HG02981 (cell line): Measurements from ENCODE around the gene DAPL1.

Experiments
- ATAC-seq: cut with Tn5 transposase; IDR thresholded peaks from one replicate; pipeline ENCODE4 v1.9.1; 2021; ENCODE audit warnings: mild to moderate bottlenecking, moderate library complexity; ENCODE audit not compliant: unreplicated experiment

Gene DAPL1

GRCh38 chr2:158776231-158776630, 18.9 kb upstream of the DAPL1 start:
- no peak for ATAC-seq

- no peak for ATAC-seq
Observed at GRCh38 chr2:158777077-158777476, 18.0 kb upstream of the DAPL1 start.

- ATAC-seq, result no peak
Observed at GRCh38 chr2:158778243-158778642, 16.9 kb upstream of the DAPL1 start.

GRCh38 chr2:158779621-158780020, 15.5 kb upstream of the DAPL1 start:
- ATAC-seq, result no peak

- ATAC-seq, result no peak
Observed at GRCh38 chr2:158781353-158781961, 13.7 kb upstream of the DAPL1 start.

- ATAC-seq, result no peak
Observed at GRCh38 chr2:158782136-158782535, 13.0 kb upstream of the DAPL1 start.

GRCh38 chr2:158782616-158783015, 12.5 kb upstream of the DAPL1 start:
- ATAC-seq, result no peak

- no peak for ATAC-seq
Observed at GRCh38 chr2:158783923-158784322, 11.2 kb upstream of the DAPL1 start.

- ATAC-seq, result no peak
Observed at GRCh38 chr2:158786897-158787296, 8.2 kb upstream of the DAPL1 start.

- ATAC-seq, result no peak
Observed at GRCh38 chr2:158788951-158789350, 6.2 kb upstream of the DAPL1 start.

GRCh38 chr2:158796652-158797051, 1.5 kb downstream of the DAPL1 start:
- no peak for ATAC-seq

- no peak for ATAC-seq
Observed at GRCh38 chr2:158797963-158798700, 3.0 kb downstream of the DAPL1 start.

- ATAC-seq, result no peak
Observed at GRCh38 chr2:158799181-158799580, 4.1 kb downstream of the DAPL1 start.

GRCh38 chr2:158803506-158803905, 8.4 kb downstream of the DAPL1 start:
- no peak for ATAC-seq

GRCh38 chr2:158805255-158805654, 10.1 kb downstream of the DAPL1 start:
- no peak for ATAC-seq

- ATAC-seq, result no peak
Observed at GRCh38 chr2:158805936-158806335, 10.8 kb downstream of the DAPL1 start.

- ATAC-seq, result no peak
Observed at GRCh38 chr2:158806941-158807340, 11.8 kb downstream of the DAPL1 start.

- ATAC-seq, result no peak
Observed at GRCh38 chr2:158808426-158808825, 13.3 kb downstream of the DAPL1 start.

- ATAC-seq, result no peak
Observed at GRCh38 chr2:158809816-158810215, 14.7 kb downstream of the DAPL1 start.

- ATAC-seq, result no peak
Observed at GRCh38 chr2:158810731-158811460, 15.8 kb downstream of the DAPL1 start.

GRCh38 chr2:158815166-158815565, 20.0 kb downstream of the DAPL1 start:
- no peak for ATAC-seq

GRCh38 chr2:158815658-158816057, 20.5 kb downstream of the DAPL1 start:
- no peak for ATAC-seq
